SH-SY5Y (cell line): ENCODE data around the gene FAM120AOS.

Experiments
- GATA2 ChIP-seq: IDR thresholded peaks from 2 replicates; pipeline ENCODE4 v1.6.1; 2011; ENCODE audit warnings: mild to moderate bottlenecking, low read depth, low read length
- GATA3 ChIP-seq: IDR thresholded peaks from 2 replicates; pipeline ENCODE4 v1.6.1; 2011; ENCODE audit warnings: low read depth, mild to moderate bottlenecking, low read length, moderate library complexity

- TF ChIP-seq GATA2 (no peak), GATA3 (no peak)
Observed at GRCh38 chr9:93460689-93461413, 7.5 kb upstream of the FAM120AOS start.
